Endothelial cell of umbilical vein (primary cell): Measurements from ENCODE around the gene RAPGEF6. TPM values are rescaled to one million over a fixed set of nuclear protein-coding genes. Genes with fewer than 3 reads are reported as not detected.

Experiments
- BruUV-seq: library from RNA; stranded (reverse); fragments of 400-500 nt; replicated peaks from 2 replicates; lab custom pipeline; 2021; lab: Mats Ljungman, UMichigan
- CTCF ChIA-PET: fragments of 300-600, 350-600 bp; sonication (Branson Sonifier 250); formaldehyde crosslinking; loops from one replicate; lab custom pipeline; 2021; ENCODE audit warnings: antibody characterized with exemption, inconsistent platforms; lab: Charles Lee
- POLR2A ChIA-PET: fragments of 300-600, 350-600 bp; sonication (Branson Sonifier 250); formaldehyde crosslinking; loops from one replicate; lab custom pipeline; 2021; ENCODE audit warnings: antibody characterized with exemption, inconsistent platforms; lab: Charles Lee
- DNase-seq: peaks from one replicate; pipeline ENCODE4 v3.0.0-alpha.2; 2011; ENCODE audit warnings: low read depth, low spot score
- FAIRE-seq: peaks from 2 replicates; lab custom pipeline; 2011; peaks lifted over from hg19 to GRCh38; lab: Jason Lieb, UNC
- H2AFZ ChIP-seq: 2 replicates; pipeline ENCODE4 v1.6.0; 2012; ENCODE audit warnings: low read depth, low read length, control low read depth, inconsistent platforms
- H3K27ac ChIP-seq: 2 replicates; pipeline ENCODE4 v1.5.1; 2011; ENCODE audit warnings: low read depth, mild to moderate bottlenecking, control low read depth, low read length, moderate library complexity; ENCODE audit not compliant: insufficient read depth
- H3K27me3 ChIP-seq, 2 experiments: 2 replicates each; pipeline versions ENCODE4 v1.6.0 to v1.6.1; 2011; ENCODE audit warnings: low read length in 2 of 2, mixed read lengths in 1 of 2; ENCODE audit not compliant: control insufficient read depth in 2 of 2, insufficient read depth in 2 of 2
- H3K36me3 ChIP-seq, 2 experiments: 2 replicates in 1 of 2; 3 replicates in 1 of 2; pipeline ENCODE4 v1.5.1; 2011; ENCODE audit warnings: low read length in 2 of 2, mild to moderate bottlenecking in 1 of 2, moderate library complexity in 1 of 2; ENCODE audit not compliant: control insufficient read depth in 2 of 2, insufficient read depth in 2 of 2; ENCODE audit errors: extremely low read depth in 1 of 2
- H3K4me1 ChIP-seq: 3 replicates; pipeline ENCODE4 v1.5.1; 2011; ENCODE audit warnings: mild to moderate bottlenecking, low read length; ENCODE audit not compliant: control insufficient read depth, insufficient read depth; ENCODE audit errors: extremely low read depth
- H3K4me2 ChIP-seq: 2 replicates; pipeline ENCODE4 v1.6.1; 2011; ENCODE audit warnings: low read length, control low read depth, mixed read lengths; ENCODE audit not compliant: insufficient read depth
- H3K4me3 ChIP-seq, 3 experiments: fragments of 200-600 bp in 1 of 3; sonication (generic), shearing (Covaris generic) in 1 of 3; replicated peaks in 1 of 3; 2 replicates each; pipeline ENCODE4 v1.5.1; 2011 to 2016; ENCODE audit warnings: control low read depth in 3 of 3, low read length in 3 of 3, mild to moderate bottlenecking in 2 of 3, inconsistent platforms in 1 of 3, low read depth in 1 of 3, moderate library complexity in 1 of 3; ENCODE audit not compliant: insufficient read depth in 1 of 3
- H3K79me2 ChIP-seq: 2 replicates; pipeline ENCODE4 v1.6.0; 2012; ENCODE audit warnings: low read length, inconsistent platforms; ENCODE audit not compliant: control insufficient read depth, insufficient read depth
- H3K9ac ChIP-seq: replicated peaks from 2 replicates; pipeline ENCODE3; 2011; ENCODE audit warnings: low read length, control low read depth; ENCODE audit not compliant: insufficient read depth; ENCODE audit errors: extremely low read depth
- H3K9me1 ChIP-seq: replicated peaks from 3 replicates; pipeline ENCODE4 v1.6.0; 2011; ENCODE audit warnings: mild to moderate bottlenecking, low read length; ENCODE audit not compliant: control insufficient read depth, insufficient read depth; ENCODE audit errors: extremely low read depth
- H3K9me3 ChIP-seq: replicated peaks from 2 replicates; pipeline ENCODE4 v1.5.1; 2012; ENCODE audit warnings: low read length, inconsistent platforms; ENCODE audit not compliant: control insufficient read depth, insufficient read depth
- H4K20me1 ChIP-seq: replicated peaks from 2 replicates; pipeline ENCODE3; 2011; ENCODE audit warnings: mild to moderate bottlenecking, low read length; ENCODE audit not compliant: control insufficient read depth, insufficient read depth; ENCODE audit errors: extremely low read depth
- EZH2 ChIP-seq: IDR thresholded peaks from 2 replicates; pipeline ENCODE4 v1.6.1; 2012; ENCODE audit warnings: borderline replicate concordance, low read depth, mild to moderate bottlenecking, moderate library complexity, low read length, inconsistent platforms; ENCODE audit not compliant: severe bottlenecking
- FOS ChIP-seq: IDR thresholded peaks from 2 replicates; pipeline ENCODE4 v1.6.1; 2011; ENCODE audit warnings: mild to moderate bottlenecking, low read length, moderate library complexity, borderline replicate concordance; ENCODE audit not compliant: insufficient read depth
- MAX ChIP-seq: IDR thresholded peaks from 2 replicates; pipeline ENCODE4 v1.6.1; 2011; ENCODE audit not compliant: insufficient read depth, insufficient read length
- POLR2A ChIP-seq: IDR thresholded peaks from 2 replicates; pipeline ENCODE4 v1.6.1; 2012; ENCODE audit warnings: low read depth, mild to moderate bottlenecking, control low read depth, low read length
- POLR2AphosphoS5 ChIP-seq: IDR thresholded peaks from 2 replicates; pipeline ENCODE4 v1.6.1; 2012; ENCODE audit warnings: low read depth, mild to moderate bottlenecking, control low read depth, low read length, moderate library complexity; ENCODE audit not compliant: insufficient read depth
- dilution Hi-C: fragments of 300-500 bp; cut with MboI; formaldehyde crosslinking; loops from one replicate; pipeline ENCODE4 v1.15.0; 2019; ENCODE audit warnings: low sequenced_read_pairs; ENCODE audit not compliant: extremely low pct_ligation_motif_present
- intact Hi-C: fragments of 100-400 bp; cut with micrococcal nuclease; formaldehyde crosslinking; loops from one replicate; pipeline ENCODE4 v1.10.0; 2022
- polyA plus RNA-seq, 4 experiments: library from polyadenylated mRNA; depleted of rRNA in 3 of 4; stranded (reverse) in 3 of 4; unstranded in 1 of 4; fragments of >200 nt; gene quantifications; 2 replicates each; pipeline versions ENCODE4 v1.2.1 to v1.2.3, GENCODE V29; 2011 to 2012; ENCODE audit warnings: missing spikeins in 1 of 4
- total RNA-seq: library from RNA; stranded (reverse); gene quantifications from 2 replicates; pipeline ENCODE4 v1.2.3, GENCODE V29; 2021

RAPGEF6 gene
- total and polyA plus RNA-seq, 2 donors (not counting 3 experiments of a cell fraction or from before 2014, with no cell fraction given): 3.5 to 17.5 TPM

GRCh38 chr5:131441184-131441583 is 193.8 kb downstream of the RAPGEF6 start:
- no peaks in the 10 kb centered on the region for H4K20me1 ChIP-seq
- H3K4me2 ChIP-seq: no peak overlapping the region
- no peak overlapping the region for H2AFZ ChIP-seq
- no peak overlapping the region for H3K4me3 ChIP-seq
- TF ChIP-seq POLR2A (no peak), MAX (no peak), FOS (no peak)
- H3K9ac ChIP-seq: no peak overlapping the region
- no peak overlapping the region for H3K27ac ChIP-seq
- POLR2A ChIA-PET: no interaction called here
- no peak for DNase-seq
- no peak for FAIRE-seq
- H3K9me1 ChIP-seq: no peaks in the 10 kb centered on the region
- CTCF ChIA-PET: interaction anchor here (0.6 to 1.0 kb wide), 3 partner anchors 18 to 637 kb away, joined by 3 read pairs; no protein-coding TSS in a partner anchor
- dilution Hi-C loops (no loop called here), intact Hi-C loops (no loop called here)
- BruUV-seq: no TSS peak
- no peaks in the 10 kb centered on the region for H3K9me3 ChIP-seq
- H3K79me2 ChIP-seq: no peaks in the 10 kb centered on the region
- no peaks in the 10 kb centered on the region for H3K4me1 ChIP-seq
- H3K36me3 ChIP-seq: peaks cover 3 to 4% of the 10 kb centered on the region in 2 experiments
- no peaks in the 10 kb centered on the region for H3K27me3 ChIP-seq

- H3K36me3 ChIP-seq: peaks cover 4 to 8% of the 10 kb centered on the region in 2 experiments
- no peak for FAIRE-seq
- no peak overlapping the region for H3K9ac ChIP-seq
- no peak overlapping the region for H2AFZ ChIP-seq
- intact Hi-C loops: no loop called here
- no peak for TF ChIP-seq FOS
- no peak for TF ChIP-seq EZH2
- TF ChIP-seq POLR2AphosphoS5: no peak
- H3K9me1 ChIP-seq: no peaks in the 10 kb centered on the region
- dilution Hi-C loops: no loop called here
- H3K4me2 ChIP-seq: no peak overlapping the region
- no peaks in the 10 kb centered on the region for H3K4me1 ChIP-seq
- no peak overlapping the region for H3K4me3 ChIP-seq
- CTCF ChIA-PET: interaction anchor here (1.0 kb wide), 1 partner anchor 13 kb away, joined by 4 read pairs; no protein-coding TSS in a partner anchor
- H3K9me3 ChIP-seq: no peaks in the 10 kb centered on the region
- H4K20me1 ChIP-seq: no peaks in the 10 kb centered on the region
- H3K27me3 ChIP-seq: no peaks in the 10 kb centered on the region
- H3K27ac ChIP-seq: no peak overlapping the region
- no TSS peak for BruUV-seq
- DNase-seq: no peak
- H3K79me2 ChIP-seq: no peaks in the 10 kb centered on the region
- POLR2A ChIA-PET: no interaction called here
Observed at GRCh38 chr5:131436081-131436480, 198.9 kb downstream of the RAPGEF6 start.
